ENCODE data around the gene TGM5.
"Not testable (repeated sequence)": the region's sequence is repeated elsewhere in the genome, so short reads cannot be mapped to it uniquely, and the experiment has no call there.

TGM5 gene

GRCh38 chr15:43275740-43276562, 9.2 kb upstream of the TGM5 start:
- no peak for DNase-seq

- DNase-seq = no peak
These were observed 7.4 kb upstream of the TGM5 start for GRCh38 chr15:43274136-43274535.

DNA sequence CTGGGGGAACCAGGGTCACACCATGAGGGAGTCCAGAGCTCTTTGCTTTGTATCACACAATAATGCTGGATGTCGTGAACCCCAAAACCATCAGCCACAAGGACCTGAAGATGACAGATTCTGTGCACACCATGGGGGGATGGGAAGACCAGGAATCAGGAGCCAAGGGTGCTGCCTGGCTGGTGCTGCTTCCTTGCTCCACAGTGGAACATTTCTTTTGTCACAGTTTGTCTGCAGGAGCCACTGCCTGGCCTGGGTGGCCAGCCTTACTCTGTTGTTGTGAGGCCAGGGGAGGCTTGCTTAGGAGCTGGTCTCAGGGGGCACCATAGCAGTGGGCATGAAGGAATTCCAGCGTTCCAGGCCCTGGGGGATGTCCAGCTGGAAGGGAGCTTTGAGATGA, 6.5 kb upstream of the TGM5 start:
- no peak for DNase-seq

GRCh38 chr15:43271908-43272307, 5.2 kb upstream of the TGM5 start:
- not testable (repeated sequence) for DNase-seq

- no peak for DNase-seq
These were observed 4.1 kb upstream of the TGM5 start for GRCh38 chr15:43270676-43271306.

DNA sequence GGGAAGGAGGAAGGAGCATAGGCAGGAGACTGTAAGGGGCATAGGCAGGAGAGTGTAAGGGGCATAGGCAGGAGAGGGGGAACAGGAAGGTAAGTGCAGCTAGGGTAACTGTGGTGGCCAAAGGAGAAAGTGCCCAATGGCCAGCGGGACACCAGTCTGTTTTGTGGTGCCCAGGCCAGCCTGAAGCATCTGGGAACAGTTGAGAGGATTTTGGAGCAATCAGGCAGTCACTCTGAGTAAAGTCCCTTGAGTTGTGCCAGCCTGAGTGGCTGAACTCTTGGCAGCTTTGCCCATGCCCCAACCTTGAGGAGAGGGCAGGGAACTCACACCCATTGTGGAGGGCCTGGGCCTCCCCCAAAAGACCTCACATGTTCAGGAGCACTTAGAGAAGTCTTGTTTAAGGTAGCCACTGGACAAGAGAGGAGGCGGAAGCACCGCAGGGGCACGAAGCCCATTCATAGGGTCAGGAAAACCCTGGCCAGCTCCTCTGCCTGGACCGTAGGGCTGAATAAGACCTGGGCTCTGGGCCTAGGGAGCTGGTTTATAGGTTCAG, 3.5 kb upstream of the TGM5 start:
- no peak for DNase-seq

DNA sequence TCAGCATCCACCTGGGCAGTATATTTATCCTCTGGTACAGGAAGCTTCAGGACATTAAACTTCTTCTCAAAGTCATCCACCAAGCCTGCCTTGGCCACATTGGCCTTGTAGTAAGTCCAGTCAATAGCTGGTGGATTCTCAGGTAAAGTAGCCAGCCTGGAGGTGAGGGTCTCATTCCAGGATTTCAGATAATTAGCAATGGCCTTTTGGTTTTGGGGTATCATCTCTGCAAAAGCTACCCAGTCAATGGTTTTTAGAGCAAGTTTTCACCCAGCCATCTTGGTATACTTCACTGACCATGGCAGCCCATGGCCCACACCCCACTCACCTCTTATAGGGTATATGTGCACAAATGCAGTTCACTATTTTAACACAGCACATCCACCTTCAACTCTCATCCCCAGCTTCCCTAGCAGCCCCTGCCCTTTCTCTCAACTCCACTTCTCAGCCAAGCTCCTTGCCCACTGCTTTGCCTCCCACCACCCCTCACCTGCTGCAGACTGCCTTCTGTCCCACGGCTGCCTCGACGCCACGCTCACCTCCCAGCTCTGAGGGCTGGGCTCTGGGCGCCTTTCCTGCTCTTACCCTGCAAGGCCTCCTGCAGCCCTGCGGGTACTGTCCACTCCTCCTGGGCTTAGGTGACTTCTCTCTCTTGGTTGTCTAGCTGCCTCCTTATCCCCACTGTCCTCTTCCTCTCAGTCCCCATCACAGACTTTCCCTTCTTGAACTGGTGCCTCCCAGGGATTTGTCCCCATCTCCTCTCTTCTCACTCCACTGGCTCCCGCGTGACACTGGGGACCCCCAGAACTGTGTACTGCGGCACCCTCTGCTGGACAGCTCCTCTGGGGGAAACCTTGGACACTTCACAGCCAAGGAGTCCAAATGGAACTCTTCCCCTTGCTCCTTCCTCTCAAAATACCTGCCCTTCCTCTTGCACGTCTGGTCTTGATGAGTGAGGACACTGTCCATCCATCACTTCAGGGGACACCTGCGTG, 1.7 kb upstream of the TGM5 start:
- DNase-seq = no peak

- no peak for DNase-seq
These were observed 711 bp upstream of the TGM5 start for GRCh38 chr15:43267439-43267838.

DNA sequence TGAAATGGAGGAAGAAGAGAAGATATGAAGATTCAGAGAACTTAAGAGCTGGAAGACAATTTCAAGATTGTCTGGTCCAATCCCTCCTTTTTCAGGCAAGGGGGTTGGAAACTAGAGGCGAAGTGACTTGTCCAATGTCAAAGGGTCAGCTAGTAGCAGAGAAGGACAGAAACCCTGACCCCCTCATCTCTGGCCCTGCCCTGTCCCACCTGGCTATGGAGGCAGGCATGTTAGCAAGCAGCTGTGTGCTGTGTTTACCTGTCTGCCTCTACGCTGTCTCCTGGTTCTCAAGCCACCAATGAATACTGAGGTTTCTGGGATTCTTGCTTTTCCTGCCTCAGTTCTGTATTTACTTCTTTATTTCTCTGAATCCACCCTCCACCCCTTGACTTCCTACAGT, 342 bp downstream of the TGM5 start:
- DNase-seq = no peak

GRCh38 chr15:43260011-43260615, 6.6 kb downstream of the TGM5 start:
- DNase-seq = no peak

DNA sequence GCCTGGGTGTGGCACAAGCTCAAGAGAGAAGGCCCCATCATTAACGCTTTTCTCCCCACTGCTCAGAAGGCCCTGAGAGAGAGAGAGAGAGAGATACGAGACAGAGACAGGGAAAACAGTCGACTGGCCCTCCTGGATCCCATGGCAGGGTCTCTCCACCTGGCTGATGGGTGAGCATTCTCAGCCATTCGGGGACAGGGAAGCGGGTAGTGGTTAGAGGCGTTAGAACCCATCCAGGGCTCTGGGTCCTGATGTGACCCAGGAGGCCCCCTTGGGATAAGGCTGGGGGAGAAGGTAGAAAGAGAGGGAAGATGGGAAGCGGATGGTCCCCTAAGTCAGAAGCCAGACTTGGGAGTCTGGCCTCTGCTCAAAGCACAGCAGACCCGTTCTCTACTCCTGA, 7.9 kb downstream of the TGM5 start:
- no peak for DNase-seq

DNA sequence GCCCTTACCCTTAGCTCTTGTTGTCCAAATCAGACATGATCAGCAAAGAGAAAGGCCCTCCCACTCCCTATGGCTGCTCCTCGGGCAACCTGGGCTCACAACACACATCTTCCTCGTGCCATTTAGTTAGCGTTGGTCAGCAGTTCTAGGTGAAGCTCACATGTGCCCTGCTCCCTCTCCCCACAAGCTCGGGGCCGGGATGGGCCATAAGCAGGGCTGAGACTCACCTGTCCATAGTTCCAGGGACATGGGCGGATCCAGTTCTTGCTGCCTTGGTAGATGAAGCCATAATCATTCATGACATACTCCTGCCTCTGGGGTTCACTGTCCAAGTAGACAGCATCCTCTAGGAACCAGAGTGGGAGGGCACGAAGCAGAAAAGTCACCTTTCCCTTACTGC, 10.4 kb downstream of the TGM5 start:
- DNase-seq = no peak

GRCh38 chr15:43255376-43255775, 11.4 kb downstream of the TGM5 start:
- no peak for DNase-seq

- DNase-seq = no peak
These were observed 13.0 kb downstream of the TGM5 start for GRCh38 chr15:43253431-43254403.

GRCh38 chr15:43251871-43252250, 14.9 kb downstream of the TGM5 start:
- DNase-seq = no peak

GRCh38 chr15:43251185-43251870, 15.4 kb downstream of the TGM5 start:
- no peak for DNase-seq

DNA sequence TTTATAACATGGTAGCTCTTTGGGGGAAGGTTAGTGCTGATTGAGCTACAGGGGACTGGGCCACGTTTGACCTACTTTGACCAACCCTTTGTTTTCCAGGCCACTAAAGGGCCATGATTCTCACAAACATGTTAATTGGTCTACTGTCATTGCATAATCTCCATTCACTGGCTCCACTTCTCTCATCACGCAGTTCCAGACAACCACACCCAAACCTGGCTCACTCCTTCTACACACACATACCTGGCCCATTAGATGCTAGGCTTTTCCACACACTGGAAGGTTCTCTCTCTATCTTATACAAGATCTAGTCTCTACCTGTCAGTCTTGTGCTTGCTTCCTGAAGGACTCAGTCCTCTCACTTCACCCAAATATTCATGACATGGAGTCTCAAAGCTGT, 15.9 kb downstream of the TGM5 start:
- no peak for DNase-seq

DNA sequence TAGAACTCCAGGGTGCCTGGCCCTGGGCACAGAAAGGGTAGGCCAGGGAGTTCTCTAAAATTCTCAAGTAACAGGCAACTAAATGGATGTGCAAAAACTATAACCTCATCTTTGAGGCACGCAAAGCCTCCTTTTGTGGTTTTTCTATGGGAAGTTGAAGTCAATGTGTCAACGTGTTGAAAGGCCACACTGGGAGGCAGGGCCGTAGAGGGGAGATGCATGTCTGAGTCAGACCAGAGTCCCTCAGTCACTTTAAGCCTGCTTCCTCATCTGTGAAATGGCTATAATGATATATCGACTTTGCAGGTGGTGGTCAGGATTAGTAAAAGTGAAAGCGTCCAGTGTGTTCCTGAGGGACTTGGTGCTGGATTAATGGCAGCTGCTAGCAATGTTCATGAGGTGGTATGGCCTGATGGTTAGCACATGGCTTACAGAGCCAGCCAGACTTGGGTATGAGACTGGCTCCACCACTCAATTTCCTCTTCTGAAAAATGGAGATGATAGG, 17.0 kb downstream of the TGM5 start:
- DNase-seq = no peak

GRCh38 chr15:43249236-43249635, 17.5 kb downstream of the TGM5 start:
- DNase-seq = no peak

DNA sequence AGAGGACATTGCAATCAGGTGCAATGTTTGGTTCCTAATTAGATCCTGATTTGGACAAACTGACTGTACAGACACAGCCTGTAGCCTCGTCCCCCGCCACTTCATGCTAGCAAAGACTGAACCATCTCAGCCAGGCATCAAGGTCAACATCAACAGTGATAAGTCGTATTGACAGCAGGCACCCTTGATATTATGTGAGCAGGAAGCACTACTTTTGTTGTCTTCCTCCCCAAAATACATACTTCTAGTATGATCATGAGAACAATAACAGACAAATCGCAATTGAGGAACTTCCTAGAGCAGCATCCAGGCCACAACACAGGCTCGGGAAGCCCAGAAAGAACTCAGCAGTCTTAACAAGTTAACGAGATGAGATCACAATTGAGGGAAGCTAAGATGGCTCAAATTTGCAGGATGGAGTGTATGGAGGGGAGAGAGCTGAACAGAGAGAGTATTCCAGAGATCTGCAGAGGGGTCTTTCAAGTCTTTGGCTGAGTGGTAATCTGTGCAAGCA, 20.4 kb downstream of the TGM5 start:
- DNase-seq = no peak

All from activated T-cell treated with anti-CD3 and anti-CD28 coated beads, Interleukin-2, amount 50 U/mL, for 1 hour (primary cell).